Activated CD8-positive, alpha-beta T cell treated with anti-CD3 and anti-CD28 coated beads for 36 hours (primary cell): ENCODE data around the gene KRT6A. TPM values are rescaled to one million over a fixed set of nuclear protein-coding genes. Genes with fewer than 3 reads are reported as not detected.

Experiments
- ATAC-seq: fragments of 200-7000 bp; cut with Tn5 transposase; one replicate; pipeline ENCODE4 v1.10.0; 2021; ENCODE audit warnings: mild to moderate bottlenecking, moderate library complexity
- CTCF ChIA-PET: fragments of 350-600 bp; sonication (Branson Sonifier 250); formaldehyde crosslinking; loops from one replicate; lab custom pipeline; 2021; ENCODE audit warnings: antibody characterized with exemption; lab: Charles Lee
- POLR2A ChIA-PET: fragments of 350-600 bp; sonication (Branson Sonifier 250); formaldehyde crosslinking; loops from one replicate; lab custom pipeline; 2021; ENCODE audit warnings: antibody characterized with exemption; lab: Charles Lee
- DNase-seq: peaks from one replicate; pipeline ENCODE4 v3.0.0-alpha.2; 2020
- H3K27ac Mint-ChIP-seq: one replicate; pipeline ENCODE4 v1.8.0; 2021; ENCODE audit warnings: mild to moderate bottlenecking, mixed read lengths
- H3K27me3 Mint-ChIP-seq: one replicate; pipeline ENCODE4 v1.8.0; 2021; ENCODE audit warnings: mixed read lengths
- H3K36me3 Mint-ChIP-seq: one replicate; pipeline ENCODE4 v1.8.0; 2021; ENCODE audit warnings: low read depth, mixed read lengths
- H3K4me1 Mint-ChIP-seq: one replicate; pipeline ENCODE4 v1.8.0; 2021; ENCODE audit warnings: low read depth, mixed read lengths
- H3K4me3 Mint-ChIP-seq: one replicate; pipeline ENCODE4 v1.8.0; 2021; ENCODE audit warnings: mild to moderate bottlenecking, moderate library complexity, mixed read lengths
- H3K9me3 Mint-ChIP-seq: one replicate; pipeline ENCODE4 v1.8.0; 2021; ENCODE audit warnings: mixed read lengths
- CTCF ChIP-seq: fragments of 200-600 bp; IDR thresholded peaks from one replicate; pipeline ENCODE4 v1.8.0; 2022; ENCODE audit warnings: antibody characterized with exemption, mild to moderate bottlenecking
- intact Hi-C: fragments of 100-400 bp; cut with micrococcal nuclease; formaldehyde crosslinking; loops from one replicate; pipeline ENCODE4 v1.10.0; 2022
- total RNA-seq, 2 experiments: library from RNA; stranded (reverse); gene quantifications; one replicate each; pipeline ENCODE4 v1.2.3, GENCODE V29; 2021

KRT6A gene
- total RNA-seq, 2 experiments from 2014 or later = not detected

GRCh38 chr12:52438305-52439301 lies 54.5 kb downstream of the KRT6A start:
- intact Hi-C loops = no loop called here
- no peak for DNase-seq
- ChIA-PET POLR2A (no interaction called here), CTCF (no interaction called here)
- TF ChIP-seq CTCF = no peak
- H3K27me3 Mint-ChIP-seq = peaks cover 15% of the 10 kb centered on the region
- H3K27ac Mint-ChIP-seq = no peak overlapping the region
- no peak overlapping the region for H3K4me3 Mint-ChIP-seq
- no peaks in the 10 kb centered on the region for H3K4me1 Mint-ChIP-seq
- no peaks in the 10 kb centered on the region for H3K9me3 Mint-ChIP-seq
- no peak for ATAC-seq
- no peaks in the 10 kb centered on the region for H3K36me3 Mint-ChIP-seq

GRCh38 chr12:52437508-52437907 lies 55.5 kb downstream of the KRT6A start:
- CTCF ChIA-PET = no interaction called here
- intact Hi-C loops = no loop called here
- no peaks in the 10 kb centered on the region for H3K9me3 Mint-ChIP-seq
- TF ChIP-seq CTCF = no peak
- POLR2A ChIA-PET = no interaction called here
- H3K36me3 Mint-ChIP-seq = no peaks in the 10 kb centered on the region
- no peaks in the 10 kb centered on the region for H3K4me1 Mint-ChIP-seq
- peaks cover 14% of the 10 kb centered on the region for H3K27me3 Mint-ChIP-seq
- no peak overlapping the region for H3K4me3 Mint-ChIP-seq
- ATAC-seq (no peak), DNase-seq (no peak)
- H3K27ac Mint-ChIP-seq = no peak overlapping the region

Other genes with a start within 250 kb of the KRT6A start
- gene KRT86, start 218.6 kb downstream of the KRT6A start, total RNA-seq = not detected
- gene KRT81, start 201.7 kb downstream of the KRT6A start, total RNA-seq = not detected
- not detected for gene KRT83, start 171.9 kb downstream of the KRT6A start, total RNA-seq
- gene KRT85, start 125.8 kb downstream of the KRT6A start, total RNA-seq = not detected
- gene KRT84, start 107.6 kb downstream of the KRT6A start, total RNA-seq = not detected
- gene KRT82, start 86.9 kb downstream of the KRT6A start, total RNA-seq = not detected
- not detected for gene KRT75, start 58.9 kb downstream of the KRT6A start, total RNA-seq
- gene KRT6B, start 41.1 kb downstream of the KRT6A start, total RNA-seq = not detected
- not detected for gene KRT6C, start 19.5 kb downstream of the KRT6A start, total RNA-seq
- not detected for gene KRT5, start 27.1 kb upstream of the KRT6A start, total RNA-seq
- not detected for gene KRT71, start 59.9 kb upstream of the KRT6A start, total RNA-seq
- not detected for gene KRT74, start 80.6 kb upstream of the KRT6A start, total RNA-seq
- gene KRT72, start 108.2 kb upstream of the KRT6A start, total RNA-seq = under 1 TPM; 0.16 to 0.32 TPM
- under 1 TPM in 1 of 2 experiments, not detected in 1; 0.20 TPM for gene KRT73, start 125.3 kb upstream of the KRT6A start, total RNA-seq
- not detected for gene KRT2, start 159.0 kb upstream of the KRT6A start, total RNA-seq
- not detected for gene KRT1, start 187.2 kb upstream of the KRT6A start, total RNA-seq
- not detected for gene KRT77, start 210.3 kb upstream of the KRT6A start, total RNA-seq